ENCODE data around the gene THOP1. TPM values are rescaled to one million over a fixed set of nuclear protein-coding genes. Genes with fewer than 3 reads are reported as not detected.

Gene THOP1
- total RNA-seq, 6 experiments from 2014 or later, result 25.5 to 61.8 (median 33.0) TPM

- TF ChIP-seq POLR2A (IDR thresholded peaks at IDR 0.05), result no peak
- TF ChIP-seq, protein P1, sequence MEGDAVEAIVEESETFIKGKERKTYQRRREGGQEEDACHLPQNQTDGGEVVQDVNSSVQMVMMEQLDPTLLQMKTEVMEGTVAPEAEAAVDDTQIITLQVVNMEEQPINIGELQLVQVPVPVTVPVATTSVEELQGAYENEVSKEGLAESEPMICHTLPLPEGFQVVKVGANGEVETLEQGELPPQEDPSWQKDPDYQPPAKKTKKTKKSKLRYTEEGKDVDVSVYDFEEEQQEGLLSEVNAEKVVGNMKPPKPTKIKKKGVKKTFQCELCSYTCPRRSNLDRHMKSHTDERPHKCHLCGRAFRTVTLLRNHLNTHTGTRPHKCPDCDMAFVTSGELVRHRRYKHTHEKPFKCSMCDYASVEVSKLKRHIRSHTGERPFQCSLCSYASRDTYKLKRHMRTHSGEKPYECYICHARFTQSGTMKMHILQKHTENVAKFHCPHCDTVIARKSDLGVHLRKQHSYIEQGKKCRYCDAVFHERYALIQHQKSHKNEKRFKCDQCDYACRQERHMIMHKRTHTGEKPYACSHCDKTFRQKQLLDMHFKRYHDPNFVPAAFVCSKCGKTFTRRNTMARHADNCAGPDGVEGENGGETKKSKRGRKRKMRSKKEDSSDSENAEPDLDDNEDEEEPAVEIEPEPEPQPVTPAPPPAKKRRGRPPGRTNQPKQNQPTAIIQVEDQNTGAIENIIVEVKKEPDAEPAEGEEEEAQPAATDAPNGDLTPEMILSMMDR (IDR thresholded peaks at IDR 0.05), result no peak
- Histone ChIP-seq H3K9me3 (peaks cover 3 to 38% (median 10%) of the 10 kb centered on the region in 4 donors), H3K27ac (no peak overlapping the region), H3K36me3 (peaks cover 0 to 28% (median 19%) of the 10 kb centered on the region in 4 donors), H3K4me1 (no peaks in the 10 kb centered on the region), H3K4me3 (no peak overlapping the region), H3K27me3 (no peaks in the 10 kb centered on the region)
- no peak for ATAC-seq
- intact Hi-C loops (cut with DNase I), result no loop called here
- DNase-seq, result no peak
- 60% methylated on average over 1 of the region's 4 CpGs for WGBS (ENCODE audit: insufficient coverage, low coverage, low lambda C conversion rate, missing lambda C conversion rate)
These were observed 63.3 kb downstream of the THOP1 start for GRCh38 chr19:2848616-2849015.

DNA sequence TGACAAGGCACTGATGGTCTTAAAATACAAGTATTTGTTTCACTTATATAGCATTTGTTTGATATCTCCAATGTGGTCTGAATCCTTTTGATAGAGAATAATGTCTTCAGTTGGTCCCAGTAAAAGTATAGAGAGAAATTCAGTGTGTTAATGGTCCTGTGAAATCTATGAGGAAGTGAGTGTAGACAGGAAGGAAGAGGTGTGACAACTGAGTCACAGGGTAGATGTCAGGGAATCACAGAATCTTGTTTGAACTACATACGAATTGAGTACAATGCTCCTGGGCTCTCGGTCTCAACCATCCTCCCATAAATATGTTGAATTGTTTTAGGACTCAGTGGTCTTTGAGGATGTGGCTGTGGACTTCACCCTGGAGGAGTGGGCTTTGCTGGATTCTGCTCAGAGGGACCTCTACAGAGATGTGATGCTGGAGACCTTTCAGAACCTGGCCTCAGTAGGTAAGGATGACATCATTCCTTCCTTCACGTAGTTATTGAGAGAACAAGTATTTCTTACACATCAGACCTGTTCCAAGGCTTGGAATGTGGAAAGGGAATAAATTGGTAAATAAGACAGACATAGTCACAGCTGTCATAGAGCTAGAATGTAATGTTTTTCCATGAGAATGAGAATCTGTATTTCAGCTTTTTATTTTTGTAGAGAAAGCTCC is 65.1 kb downstream of the THOP1 start:
- intact Hi-C loops (cut with DNase I), result no loop called here
- no peak for ATAC-seq
- H3K9me3 ChIP-seq, result peaks cover 3 to 56% (median 13%) of the 10 kb centered on the region in 4 donors
- H3K4me3 ChIP-seq, result no peak overlapping the region
- H3K4me1 ChIP-seq, result no peaks in the 10 kb centered on the region
- peaks cover 0 to 29% (median 20%) of the 10 kb centered on the region in 4 donors for H3K36me3 ChIP-seq
- WGBS (ENCODE audit: insufficient coverage, low coverage, low lambda C conversion rate, missing lambda C conversion rate), result 81% methylated on average over 3 of the region's 3 CpGs
- TF ChIP-seq, protein P1 (IDR thresholded peaks at IDR 0.05), result no peak
- TF ChIP-seq POLR2A (IDR thresholded peaks at IDR 0.05), result no peak
- H3K27ac ChIP-seq, result no peak overlapping the region
- H3K27me3 ChIP-seq, result no peaks in the 10 kb centered on the region
- DNase-seq, result no peak

DNA sequence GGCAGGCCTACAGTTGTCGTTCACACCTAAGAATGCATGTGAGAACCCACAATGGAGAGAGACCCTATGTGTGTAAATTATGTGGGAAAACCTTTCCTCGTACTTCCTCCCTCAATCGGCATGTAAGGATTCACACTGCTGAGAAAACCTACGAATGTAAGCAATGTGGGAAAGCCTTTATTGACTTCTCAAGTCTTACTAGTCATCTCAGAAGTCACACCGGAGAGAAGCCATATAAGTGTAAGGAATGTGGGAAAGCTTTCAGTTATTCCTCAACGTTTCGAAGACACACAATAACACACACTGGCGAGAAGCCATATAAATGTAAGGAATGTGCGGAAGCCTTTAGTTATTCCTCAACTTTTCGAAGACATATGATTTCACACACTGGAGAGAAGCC is 67.3 kb downstream of the THOP1 start:
- Histone ChIP-seq H3K4me3 (no peak overlapping the region), H3K36me3 (peaks cover 0 to 29% (median 20%) of the 10 kb centered on the region in 4 donors), H3K9me3 (peaks cover 3 to 66% (median 15%) of the 10 kb centered on the region in 4 donors), H3K27me3 (no peaks in the 10 kb centered on the region), H3K27ac (no peak overlapping the region), H3K4me1 (no peaks in the 10 kb centered on the region)
- DNase-seq (no peak), ATAC-seq (no peak)
- whole genome bisulfite sequencing (ENCODE audit: insufficient coverage, low coverage, low lambda C conversion rate, missing lambda C conversion rate), result 100% methylated on average over 6 of the region's 10 CpGs
- TF ChIP-seq, protein P1 (IDR thresholded peaks at IDR 0.05), result no peak
- no peak for TF ChIP-seq POLR2A (IDR thresholded peaks at IDR 0.05)
- intact Hi-C loops (cut with DNase I), result no loop called here

DNA sequence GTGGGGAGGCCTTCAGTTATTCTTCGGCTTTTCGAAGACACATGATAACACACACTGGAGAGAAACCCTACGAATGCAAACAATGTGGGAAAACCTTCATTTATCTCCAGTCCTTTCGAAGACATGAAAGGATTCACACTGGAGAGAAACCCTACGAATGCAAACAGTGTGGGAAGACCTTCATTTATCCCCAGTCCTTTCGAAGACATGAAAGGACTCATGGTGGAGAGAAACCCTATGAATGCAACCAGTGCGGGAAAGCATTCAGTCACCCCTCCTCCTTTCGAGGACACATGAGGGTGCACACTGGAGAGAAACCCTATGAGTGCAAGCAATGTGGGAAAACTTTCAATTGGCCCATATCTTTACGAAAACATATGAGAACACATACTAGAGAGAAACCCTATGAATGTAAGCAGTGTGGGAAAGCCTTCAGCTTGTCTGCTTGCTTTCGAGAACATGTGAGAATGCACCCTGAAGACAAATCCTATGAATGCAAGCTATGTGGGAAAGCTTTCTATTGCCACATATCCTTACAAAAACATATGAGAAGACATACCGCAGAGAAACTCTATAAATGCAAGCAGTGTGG is 67.8 kb downstream of the THOP1 start:
- Histone ChIP-seq H3K36me3 (peaks cover 0 to 29% (median 20%) of the 10 kb centered on the region in 4 donors), H3K4me3 (no peak overlapping the region), H3K27ac (no peak overlapping the region), H3K9me3 (peaks cover 3 to 66% (median 15%) of the 10 kb centered on the region in 4 donors), H3K4me1 (no peaks in the 10 kb centered on the region), H3K27me3 (no peaks in the 10 kb centered on the region)
- intact Hi-C loops (cut with DNase I), result no loop called here
- ATAC-seq (no peak), DNase-seq (no peak)
- no peak for TF ChIP-seq POLR2A (IDR thresholded peaks at IDR 0.05)
- TF ChIP-seq, protein P1 (IDR thresholded peaks at IDR 0.05), result no peak
- WGBS (ENCODE audit: insufficient coverage, low coverage, low lambda C conversion rate, missing lambda C conversion rate), result 91% methylated on average over 11 of the region's 11 CpGs
